Left ventricle myocardium inferior (tissue), 1 donor: ENCODE data around the gene CDK6. TPM values are rescaled to one million over a fixed set of nuclear protein-coding genes. Genes with fewer than 3 reads are reported as not detected.
A peak's percentile ranks its signal among the peaks of the same experiment; 100 is the strongest.

Experiments used
- DNase-seq: peaks from one replicate; pipeline ENCODE4 v3.0.0-alpha.2; 2020
- H3K27ac ChIP-seq: fragments of 200-600 bp; replicated peaks from 2 replicates; pipeline ENCODE4 v1.8.0; 2021
- H3K27me3 ChIP-seq: fragments of 200-600 bp; 2 replicates; pipeline ENCODE4 v1.8.0; 2021; ENCODE audit warnings: low read depth
- H3K36me3 ChIP-seq: fragments of 200-600 bp; 2 replicates; pipeline ENCODE4 v1.8.0; 2021
- H3K4me1 ChIP-seq: fragments of 200-600 bp; 2 replicates; pipeline ENCODE4 v1.8.0; 2021
- H3K4me3 ChIP-seq: fragments of 200-600 bp; 2 replicates; pipeline ENCODE4 v1.8.0; 2021; ENCODE audit warnings: mild to moderate bottlenecking, moderate library complexity
- H3K9me3 ChIP-seq: fragments of 200-600 bp; replicated peaks from 2 replicates; pipeline ENCODE4 v1.8.0; 2021
- intact Hi-C: fragments of 100-400 bp; cut with micrococcal nuclease; formaldehyde crosslinking; loops from one replicate; pipeline ENCODE4 v1.11.0; 2022
- total RNA-seq: library from RNA; stranded (reverse); fragmentation: NEBNext Ultra II Directional; extraction: Animal tissue kit (Norgen Biotek cat#: 25700); gene quantifications from one replicate; pipeline ENCODE4 v1.2.1, GENCODE V29; 2021
- TF ChIP-seq, protein P1 (sequence below): fragments of 200-600 bp; IDR thresholded peaks from 2 replicates; pipeline ENCODE4 v1.8.0; 2021; ENCODE audit warnings: antibody characterized with exemption, mild to moderate bottlenecking, borderline replicate concordance
- donor health status: DM: no; HTN: yes; CAD: no; lungs with severe emphysema.

Gene CDK6
- total RNA-seq, 1 donor from 2014 or later, result 16.5 TPM

- no peaks in the 10 kb centered on the region for H3K36me3 ChIP-seq
- H3K4me3 ChIP-seq, result no peak overlapping the region
- H3K27ac ChIP-seq, result peak overlapping the region; percentile 15
- TF ChIP-seq, protein P1, sequence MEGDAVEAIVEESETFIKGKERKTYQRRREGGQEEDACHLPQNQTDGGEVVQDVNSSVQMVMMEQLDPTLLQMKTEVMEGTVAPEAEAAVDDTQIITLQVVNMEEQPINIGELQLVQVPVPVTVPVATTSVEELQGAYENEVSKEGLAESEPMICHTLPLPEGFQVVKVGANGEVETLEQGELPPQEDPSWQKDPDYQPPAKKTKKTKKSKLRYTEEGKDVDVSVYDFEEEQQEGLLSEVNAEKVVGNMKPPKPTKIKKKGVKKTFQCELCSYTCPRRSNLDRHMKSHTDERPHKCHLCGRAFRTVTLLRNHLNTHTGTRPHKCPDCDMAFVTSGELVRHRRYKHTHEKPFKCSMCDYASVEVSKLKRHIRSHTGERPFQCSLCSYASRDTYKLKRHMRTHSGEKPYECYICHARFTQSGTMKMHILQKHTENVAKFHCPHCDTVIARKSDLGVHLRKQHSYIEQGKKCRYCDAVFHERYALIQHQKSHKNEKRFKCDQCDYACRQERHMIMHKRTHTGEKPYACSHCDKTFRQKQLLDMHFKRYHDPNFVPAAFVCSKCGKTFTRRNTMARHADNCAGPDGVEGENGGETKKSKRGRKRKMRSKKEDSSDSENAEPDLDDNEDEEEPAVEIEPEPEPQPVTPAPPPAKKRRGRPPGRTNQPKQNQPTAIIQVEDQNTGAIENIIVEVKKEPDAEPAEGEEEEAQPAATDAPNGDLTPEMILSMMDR, result no peak
- DNase-seq, result no peak
- peaks cover 21% of the 10 kb centered on the region for H3K4me1 ChIP-seq
- intact Hi-C loops, result no loop called here
- H3K9me3 ChIP-seq, result no peaks in the 10 kb centered on the region
- H3K27me3 ChIP-seq, result no peaks in the 10 kb centered on the region
These were observed 233.3 kb downstream of the CDK6 start for GRCh38 chr7:92603089-92603445.

DNA sequence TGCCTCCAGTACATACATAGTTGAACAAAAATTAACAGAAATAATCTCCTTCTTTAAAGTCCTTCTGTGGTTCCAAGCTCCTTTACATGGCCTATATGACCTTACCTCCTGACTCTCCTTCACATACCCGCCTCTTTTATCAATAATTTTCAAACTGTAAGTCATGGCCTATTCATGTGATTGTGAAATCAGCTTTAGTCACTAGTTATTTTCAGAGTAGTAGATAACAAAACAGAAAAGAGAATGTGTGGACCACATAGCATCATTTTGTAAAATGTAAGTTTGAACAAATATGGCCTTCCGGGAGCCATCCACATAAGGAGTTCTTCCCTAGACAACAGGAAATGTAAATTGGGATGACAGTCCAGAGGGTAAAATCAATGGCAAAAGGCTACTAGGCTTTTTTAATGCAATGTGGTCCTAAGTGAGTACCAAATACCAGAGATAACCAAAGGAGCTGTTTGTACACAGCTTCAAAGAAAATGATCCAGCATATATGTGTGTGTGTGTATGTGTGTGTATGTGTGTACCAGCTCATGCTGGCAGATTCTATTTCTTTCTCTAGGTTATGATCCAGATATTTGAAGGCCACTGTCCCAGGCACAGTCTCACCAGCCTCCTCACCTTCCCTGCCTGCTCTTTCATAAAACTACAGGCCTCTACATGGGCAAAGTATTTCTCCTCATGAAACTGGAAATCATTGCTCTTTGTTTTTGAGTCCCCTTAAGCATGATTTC lies 233.9 kb downstream of the CDK6 start:
- no peak for DNase-seq

DNA sequence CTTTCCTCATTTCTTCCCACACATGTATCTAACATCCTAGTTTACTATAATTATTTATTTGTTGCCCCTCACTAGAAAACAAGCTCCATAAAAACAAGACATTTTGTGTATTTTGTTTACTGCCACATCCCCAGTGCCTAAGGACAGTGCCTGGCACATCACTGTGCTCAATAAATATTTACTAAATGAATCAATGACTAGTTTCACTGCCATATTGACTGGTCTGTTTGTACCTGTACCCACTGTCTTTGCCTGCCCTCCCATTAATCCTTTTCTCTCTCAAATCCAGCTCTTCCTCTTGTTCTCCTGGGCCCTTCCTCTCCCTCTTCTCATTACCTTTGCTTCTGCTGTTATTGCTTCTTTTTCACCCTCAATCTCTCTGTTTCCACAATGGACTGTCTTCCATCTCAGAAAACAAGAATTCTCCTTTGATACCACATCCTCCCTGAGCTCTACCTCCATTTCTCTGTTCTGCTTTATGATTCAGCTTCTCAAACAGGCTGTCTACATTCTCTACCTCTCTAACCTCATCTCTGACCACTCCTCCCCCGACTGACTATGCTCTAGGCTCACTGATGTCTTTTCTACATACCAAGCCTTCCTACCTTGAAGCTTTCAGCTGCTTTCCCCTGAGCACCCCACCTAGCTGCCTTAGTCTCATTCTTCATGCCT lies 237.9 kb downstream of the CDK6 start:
- intact Hi-C loops, result no loop called here
- TF ChIP-seq, protein P1, result no peak
- Histone ChIP-seq H3K9me3 (no peaks in the 10 kb centered on the region), H3K36me3 (no peaks in the 10 kb centered on the region), H3K4me1 (peaks cover 15% of the 10 kb centered on the region), H3K27me3 (no peaks in the 10 kb centered on the region), H3K27ac (no peak overlapping the region), H3K4me3 (no peak overlapping the region)
- DNase-seq, result no peak

More for the DNA sequence above, 233.9 kb downstream of the CDK6 start:
- Histone ChIP-seq H3K36me3 (no peaks in the 10 kb centered on the region), H3K9me3 (no peaks in the 10 kb centered on the region), H3K4me3 (no peak overlapping the region), H3K27me3 (no peaks in the 10 kb centered on the region), H3K27ac (peak overlapping the region; percentile 15), H3K4me1 (peaks cover 21% of the 10 kb centered on the region)
- intact Hi-C loops, result no loop called here
- TF ChIP-seq, protein P1, result no peak

GRCh38 chr7:92595281-92595680 lies 241.1 kb downstream of the CDK6 start:
- TF ChIP-seq, protein P1, result no peak
- no peaks in the 10 kb centered on the region for H3K9me3 ChIP-seq
- DNase-seq, result no peak
- H3K27me3 ChIP-seq, result no peaks in the 10 kb centered on the region
- H3K27ac ChIP-seq, result no peak overlapping the region
- no peaks in the 10 kb centered on the region for H3K36me3 ChIP-seq
- no peak overlapping the region for H3K4me3 ChIP-seq
- intact Hi-C loops, result no loop called here
- H3K4me1 ChIP-seq, result peaks cover 7% of the 10 kb centered on the region

GRCh38 chr7:92594746-92595145 lies 241.6 kb downstream of the CDK6 start:
- intact Hi-C loops, result no loop called here
- Histone ChIP-seq H3K27me3 (no peaks in the 10 kb centered on the region), H3K36me3 (no peaks in the 10 kb centered on the region), H3K27ac (no peak overlapping the region), H3K4me3 (no peak overlapping the region), H3K9me3 (no peaks in the 10 kb centered on the region), H3K4me1 (peaks cover 11% of the 10 kb centered on the region)
- DNase-seq, result no peak
- TF ChIP-seq, protein P1, result no peak
